ENCODE results near the gene ARHGEF3.

DNA sequence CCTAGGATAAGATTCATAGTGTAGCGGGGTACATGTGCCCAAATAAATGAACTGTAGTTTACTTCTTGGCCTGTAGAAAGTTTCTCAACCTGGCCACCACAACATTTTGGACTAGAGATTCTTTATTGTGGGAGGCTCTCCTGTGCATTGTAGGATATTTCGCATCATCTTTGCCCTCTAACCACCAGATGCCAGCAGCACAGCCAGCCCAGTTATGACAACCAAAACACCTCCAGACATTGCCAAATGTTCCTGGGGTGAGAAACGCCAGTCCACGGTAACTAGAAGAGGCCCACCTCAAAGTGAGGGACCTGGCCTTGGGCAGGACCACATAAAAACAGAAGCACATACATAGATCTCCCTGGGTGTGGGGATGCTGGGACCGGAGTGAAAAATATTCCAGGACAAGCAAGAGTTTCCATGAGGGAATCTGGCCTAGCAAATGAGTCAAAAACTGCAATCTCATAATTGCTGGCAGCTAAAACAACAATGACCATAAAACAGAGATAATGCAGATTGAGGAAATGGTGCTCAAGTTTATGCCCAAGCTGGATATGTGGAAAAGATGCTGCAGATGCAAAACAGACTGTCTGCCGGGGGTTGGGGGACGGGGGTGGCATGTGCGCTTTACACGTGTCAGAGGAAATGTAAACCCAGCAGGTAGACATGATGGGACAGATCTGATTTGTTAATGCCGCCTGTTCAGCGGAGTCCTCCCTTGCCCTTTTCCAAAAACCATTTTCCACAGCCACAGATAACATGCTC is 39.7 kb downstream of the ARHGEF3 start:
- no peak for TF ChIP-seq CTCF (IDR thresholded peaks at IDR 0.05; ENCODE audit: poor library complexity)
- TF ChIP-seq EZH2 (IDR thresholded peaks at IDR 0.05; ENCODE audit: borderline replicate concordance) = no peak
